ENCODE data around the gene SP1.
A peak's percentile ranks its signal among the peaks of the same experiment; 100 is the strongest.
"Not testable (repeated sequence)": the region's sequence is repeated elsewhere in the genome, so short reads cannot be mapped to it uniquely, and the experiment has no call there.

SP1 gene

GRCh38 chr12:53413485-53414204, 33.7 kb downstream of the SP1 start:
- DNase-seq (ENCODE audit: low read depth in 2 of 2), result no peak

DNA sequence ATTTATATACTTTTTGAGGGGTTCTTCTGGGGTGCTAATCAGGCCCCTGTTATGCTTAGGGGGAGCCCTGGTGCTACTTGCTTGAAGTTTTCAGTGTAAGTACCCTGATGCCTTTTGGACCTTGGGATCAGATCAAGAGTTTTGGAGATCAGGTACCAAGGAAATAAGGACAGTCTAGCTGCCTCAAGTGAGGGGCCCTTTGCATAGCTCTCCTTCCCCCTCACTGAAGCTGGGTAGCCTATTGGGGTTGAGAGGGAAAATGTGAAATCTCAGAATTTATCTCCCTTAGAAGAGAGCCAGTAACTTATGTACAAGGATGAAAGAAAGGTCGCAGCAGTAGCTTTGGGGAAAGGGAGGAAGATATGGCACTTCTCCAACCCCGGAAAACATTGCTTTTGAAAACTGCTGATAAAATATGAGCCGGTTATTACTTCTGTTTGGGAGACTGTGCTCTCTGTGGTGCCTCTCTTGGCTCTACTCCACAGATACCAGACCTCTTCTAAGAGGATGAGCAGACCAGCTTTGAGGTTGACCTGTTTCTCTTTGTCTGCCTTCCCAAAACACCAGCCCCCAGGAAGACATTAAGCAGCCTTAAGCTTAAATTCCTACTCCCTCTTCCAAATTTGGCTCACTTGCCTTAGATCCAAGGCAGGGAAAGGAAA, 34.9 kb downstream of the SP1 start:
- no peak for DNase-seq (ENCODE audit: low read depth in 2 of 2)

DNA sequence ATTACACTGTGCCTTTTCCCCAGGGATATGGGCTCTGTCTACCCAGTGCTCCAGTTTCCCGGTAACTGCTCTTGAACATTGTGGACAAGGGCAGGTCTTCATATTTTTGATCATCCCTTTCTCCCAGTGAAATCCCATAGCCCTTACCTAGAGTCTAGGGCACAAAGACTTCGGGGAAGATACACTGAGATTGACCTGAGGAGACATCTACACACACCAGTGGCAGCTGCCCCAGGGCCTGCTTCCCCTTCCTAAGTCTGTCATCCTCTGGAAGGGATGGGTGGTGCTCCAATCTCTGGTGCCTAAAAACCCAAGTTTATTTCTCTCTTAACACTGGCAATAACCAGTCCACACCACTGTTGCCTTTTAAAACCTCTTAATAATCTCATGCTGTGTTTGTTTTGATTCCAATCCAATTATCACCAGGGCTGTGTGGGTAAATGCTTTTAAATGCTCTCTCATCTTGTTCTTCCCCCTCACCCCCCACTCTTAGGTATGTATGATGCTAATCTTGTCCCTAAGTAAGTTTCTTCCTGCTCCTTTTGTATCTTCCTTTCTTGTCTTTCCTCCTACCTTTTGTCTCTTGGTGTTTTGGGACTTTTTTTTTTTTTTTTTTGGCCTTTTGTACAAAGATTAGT, 35.9 kb downstream of the SP1 start:
- DNase-seq (ENCODE audit: low read depth in 2 of 2), result not testable (repeated sequence)

- DNase-seq (ENCODE audit: low read depth in 2 of 2), result not testable (repeated sequence)
These were observed 37.4 kb downstream of the SP1 start for GRCh38 chr12:53417291-53417816.

- DNase-seq (ENCODE audit: low read depth in 2 of 2), result no peak
These were observed 38.2 kb downstream of the SP1 start for GRCh38 chr12:53418221-53418620.

DNA sequence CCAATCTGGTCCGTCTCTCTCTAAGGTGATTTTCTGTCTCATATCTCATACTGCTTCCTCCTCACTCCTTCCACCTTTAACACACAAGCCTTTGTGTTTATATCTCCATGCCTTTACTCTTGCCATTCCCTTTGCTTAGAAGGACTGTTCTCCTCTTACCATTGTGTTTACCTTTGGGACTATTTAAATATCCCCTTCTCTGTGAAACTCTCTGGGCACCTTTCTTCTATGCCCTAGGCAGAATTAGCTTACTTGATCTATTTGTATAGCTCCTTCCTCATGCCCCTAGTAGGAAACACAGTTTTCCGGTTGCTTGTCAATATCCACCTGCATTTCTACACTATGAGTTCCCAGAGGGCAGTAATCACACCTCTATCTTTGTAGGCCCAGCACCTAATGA, 39.8 kb downstream of the SP1 start:
- DNase-seq (ENCODE audit: low read depth in 2 of 2), result no peak

GRCh38 chr12:53422247-53422646, 42.3 kb downstream of the SP1 start:
- not testable (repeated sequence) for DNase-seq (ENCODE audit: low read depth in 2 of 2)

GRCh38 chr12:53423597-53423996, 43.6 kb downstream of the SP1 start, which contains the start of gene AMHR2:
TSS of gene AMHR2 (plus strand) at chr12:53423855. CDS start at chr12:53423935, 80 bp downstream.
- DNase-seq (ENCODE audit: low read depth in 2 of 2), result no peak

DNA sequence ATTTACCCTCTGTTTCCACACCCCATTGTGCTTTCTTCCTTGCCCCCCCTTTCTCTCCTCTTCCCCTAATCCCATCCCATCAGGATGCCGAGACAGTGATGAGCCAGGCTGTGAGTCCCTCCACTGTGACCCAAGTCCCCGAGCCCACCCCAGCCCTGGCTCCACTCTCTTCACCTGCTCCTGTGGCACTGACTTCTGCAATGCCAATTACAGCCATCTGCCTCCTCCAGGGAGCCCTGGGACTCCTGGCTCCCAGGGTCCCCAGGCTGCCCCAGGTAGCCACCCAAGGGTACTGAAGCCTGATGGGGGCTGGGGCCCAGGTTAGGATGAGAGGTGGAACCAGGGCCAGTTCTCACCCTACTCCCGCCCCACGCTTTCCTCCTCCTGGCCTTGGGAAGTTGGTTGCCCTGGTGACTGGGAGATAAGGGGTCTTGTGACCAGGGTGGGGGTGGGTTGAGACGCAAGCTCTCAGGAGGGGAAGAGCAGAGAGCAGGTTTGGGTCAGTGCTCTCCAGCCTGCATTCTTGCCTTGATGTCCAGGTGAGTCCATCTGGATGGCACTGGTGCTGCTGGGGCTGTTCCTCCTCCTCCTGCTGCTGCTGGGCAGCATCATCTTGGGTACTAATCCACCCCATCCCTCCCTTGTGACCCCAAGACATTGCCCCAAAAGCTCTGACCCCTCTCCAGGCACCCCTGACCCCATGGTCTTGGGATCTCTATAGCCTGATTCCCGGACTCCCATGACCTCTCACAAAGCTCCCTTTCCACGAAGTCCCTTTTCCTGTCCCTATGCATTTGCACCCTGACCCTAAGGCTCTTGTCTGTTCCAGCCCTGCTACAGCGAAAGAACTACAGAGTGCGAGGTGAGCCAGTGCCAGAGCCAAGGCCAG, 44.9 kb downstream of the SP1 start:
- DNase-seq (ENCODE audit: low read depth in 2 of 2), result no peak

DNA sequence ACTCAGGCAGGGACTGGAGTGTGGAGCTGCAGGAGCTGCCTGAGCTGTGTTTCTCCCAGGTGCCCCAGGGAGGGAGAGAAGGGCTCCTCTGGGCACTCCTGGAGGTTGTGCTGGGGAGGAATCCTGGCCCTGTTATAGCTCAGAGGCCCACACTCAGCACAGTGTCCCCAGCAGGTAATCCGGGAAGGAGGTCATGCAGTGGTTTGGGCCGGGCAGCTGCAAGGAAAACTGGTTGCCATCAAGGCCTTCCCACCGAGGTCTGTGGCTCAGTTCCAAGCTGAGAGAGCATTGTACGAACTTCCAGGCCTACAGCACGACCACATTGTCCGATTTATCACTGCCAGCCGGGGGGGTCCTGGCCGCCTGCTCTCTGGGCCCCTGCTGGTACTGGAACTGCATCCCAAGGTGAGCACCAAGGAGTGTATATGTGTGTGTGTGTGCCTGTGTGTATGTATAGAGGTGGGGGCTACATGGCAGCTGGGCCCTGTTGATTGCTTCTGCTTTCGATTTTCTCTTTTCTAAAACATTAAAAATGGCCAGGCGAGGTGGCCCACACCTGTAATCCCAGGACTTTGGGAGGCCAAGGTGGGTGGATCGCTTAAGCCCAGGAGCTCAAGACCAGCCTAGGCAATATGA, 45.7 kb downstream of the SP1 start:
- no peak for DNase-seq (ENCODE audit: low read depth in 2 of 2)

- peak; percentile 25 to 32 for DNase-seq (ENCODE audit: low read depth in 2 of 2)
These were observed 48.1 kb downstream of the SP1 start for GRCh38 chr12:53427905-53428594.

DNA sequence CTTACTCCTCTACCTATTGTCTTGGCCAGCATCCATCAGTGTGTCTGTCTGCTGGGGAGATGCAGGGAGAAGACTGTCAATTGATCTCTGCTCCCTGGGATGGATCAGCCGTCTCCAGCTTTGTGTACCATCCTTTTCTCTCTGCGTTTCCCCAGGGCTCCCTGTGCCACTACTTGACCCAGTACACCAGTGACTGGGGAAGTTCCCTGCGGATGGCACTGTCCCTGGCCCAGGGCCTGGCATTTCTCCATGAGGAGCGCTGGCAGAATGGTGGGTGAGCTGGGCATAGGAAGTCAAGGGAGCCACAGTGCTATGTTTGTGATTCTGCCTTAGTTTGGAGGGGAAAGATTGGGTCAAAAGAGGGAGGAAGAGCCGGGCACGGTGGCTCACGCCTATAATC, 48.8 kb downstream of the SP1 start:
- no peak for DNase-seq (ENCODE audit: low read depth in 2 of 2)

DNA sequence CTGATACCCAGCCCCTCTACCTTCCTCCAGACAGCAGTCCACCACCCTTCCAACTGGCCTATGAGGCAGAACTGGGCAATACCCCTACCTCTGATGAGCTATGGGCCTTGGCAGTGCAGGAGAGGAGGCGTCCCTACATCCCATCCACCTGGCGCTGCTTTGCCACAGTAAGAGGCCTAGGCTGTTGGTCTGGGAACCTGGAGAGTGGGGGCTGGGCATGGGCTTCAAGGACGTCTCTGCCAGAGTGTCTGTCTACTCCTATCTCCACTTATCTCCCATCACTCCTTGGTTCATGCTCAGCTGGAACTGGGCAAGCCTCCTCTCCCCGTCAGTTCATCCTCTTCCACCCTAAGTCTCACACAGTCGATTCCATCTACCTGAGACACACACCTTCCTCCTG, 50.1 kb downstream of the SP1 start:
- no peak for DNase-seq (ENCODE audit: low read depth in 2 of 2)

DNA sequence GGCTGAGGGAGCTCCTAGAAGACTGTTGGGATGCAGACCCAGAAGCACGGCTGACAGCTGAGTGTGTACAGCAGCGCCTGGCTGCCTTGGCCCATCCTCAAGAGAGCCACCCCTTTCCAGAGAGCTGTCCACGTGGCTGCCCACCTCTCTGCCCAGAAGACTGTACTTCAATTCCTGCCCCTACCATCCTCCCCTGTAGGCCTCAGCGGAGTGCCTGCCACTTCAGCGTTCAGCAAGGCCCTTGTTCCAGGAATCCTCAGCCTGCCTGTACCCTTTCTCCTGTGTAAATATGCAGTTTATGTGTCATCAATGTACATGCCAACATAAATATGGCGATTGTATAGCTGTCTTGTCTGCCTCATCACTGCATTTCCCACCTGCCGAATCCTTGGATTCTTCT, 51.2 kb downstream of the SP1 start:
- no peak for DNase-seq (ENCODE audit: low read depth in 2 of 2)

DNA sequence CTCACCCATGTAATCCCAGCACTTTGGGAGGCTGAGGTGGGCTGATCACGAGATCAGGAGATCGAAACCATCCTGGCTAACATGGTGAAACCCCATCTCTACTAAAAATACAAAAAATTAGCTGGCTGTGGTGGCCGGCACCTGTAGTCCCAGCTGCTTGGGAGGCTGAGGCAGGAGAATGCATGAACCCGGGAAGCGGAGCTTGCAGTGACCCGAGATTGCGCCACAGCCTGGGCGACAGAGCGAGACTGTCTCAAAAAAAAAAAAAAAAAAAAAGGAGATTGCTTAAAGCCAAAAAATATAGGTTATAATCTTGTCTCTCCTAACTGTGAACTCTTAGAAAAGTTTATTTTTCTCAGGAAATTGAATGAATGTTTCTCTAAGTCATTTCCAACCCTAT, 55.4 kb downstream of the SP1 start:
- DNase-seq (ENCODE audit: low read depth in 2 of 2), result not testable (repeated sequence)

DNA sequence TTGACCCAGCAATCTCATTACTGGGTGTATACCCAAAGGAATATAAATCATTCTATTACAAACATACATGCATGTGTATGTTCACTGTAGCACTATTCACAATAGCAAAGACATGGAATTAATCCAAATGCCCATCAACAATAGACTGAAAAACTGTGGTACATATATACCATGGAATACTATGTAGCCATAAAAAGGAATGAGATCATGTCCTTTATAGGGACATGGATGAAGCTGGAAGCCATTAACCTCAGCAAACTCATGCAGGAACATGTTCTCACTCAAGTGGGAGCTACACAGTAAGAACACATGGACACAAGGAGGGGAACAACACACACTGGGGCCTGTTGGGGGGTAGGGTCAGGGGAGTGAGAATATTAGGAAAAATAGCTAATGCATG, 59.6 kb downstream of the SP1 start:
- DNase-seq (ENCODE audit: low read depth in 2 of 2), result not testable (repeated sequence)

DNA sequence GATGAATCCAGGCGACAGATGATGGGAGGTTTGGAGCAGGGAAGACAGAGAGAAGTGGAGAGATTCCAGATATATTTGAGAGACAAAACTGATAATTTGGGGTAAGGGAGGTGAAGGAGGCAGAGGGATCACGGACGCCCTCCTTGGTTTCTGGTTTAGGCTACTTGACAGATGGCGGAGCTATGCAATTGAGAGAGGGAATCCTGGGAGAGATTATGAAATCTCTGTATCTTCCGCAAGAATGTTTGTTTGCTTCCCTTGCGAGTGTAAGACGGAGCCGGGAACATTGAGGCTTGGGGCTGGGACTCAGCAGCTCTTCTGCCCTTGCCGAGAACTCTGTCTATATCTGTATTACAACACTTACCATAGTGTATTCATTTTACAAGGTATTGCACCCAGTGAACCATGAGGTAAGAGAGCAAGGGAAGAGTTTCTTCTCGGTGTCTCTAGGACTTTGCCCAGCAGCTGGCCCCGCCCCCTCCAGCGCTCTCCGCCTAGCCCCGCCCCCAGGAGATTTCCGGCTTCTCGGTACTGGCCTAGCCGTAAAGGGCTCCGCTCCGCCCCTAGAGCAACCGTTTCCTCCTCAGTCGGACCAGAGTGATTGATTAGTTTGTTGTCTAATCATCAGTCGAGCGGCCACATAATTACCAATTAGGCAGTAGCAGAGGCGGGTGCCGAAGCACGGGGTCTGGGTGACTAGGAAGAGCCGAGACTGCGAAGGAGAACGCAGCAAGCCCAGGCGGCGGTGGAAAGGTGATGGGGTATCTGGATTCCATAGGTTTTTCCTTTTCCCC, 61.3 kb downstream of the SP1 start, which contains the start of gene PRR13:
Gene PRR13, plus strand, starts transcription at position 695 of the 794 bp plus-strand sequence. CDS start 981 bp downstream, outside the sequence.
- peak; percentile 99 for DNase-seq (ENCODE audit: low read depth in 2 of 2)

DNA sequence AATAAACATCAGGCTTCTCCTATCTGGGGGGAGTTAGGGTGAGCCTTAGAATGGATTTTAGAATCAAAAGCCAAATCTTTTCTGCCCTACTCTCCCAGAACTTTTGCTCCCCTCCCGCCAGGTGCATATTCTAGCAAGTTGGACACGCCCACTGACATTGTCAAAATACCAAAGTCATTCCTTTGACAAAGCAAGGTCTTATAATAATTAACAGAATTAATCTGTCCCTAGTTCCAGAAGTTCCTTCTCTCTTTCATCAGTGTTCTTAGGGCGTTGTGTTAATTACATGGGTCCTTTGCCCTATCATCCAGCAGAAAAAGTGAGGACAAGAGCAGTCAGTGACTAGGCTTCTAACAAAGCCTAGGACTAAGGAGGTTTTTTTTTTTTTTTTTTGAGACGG, 64.0 kb downstream of the SP1 start:
- DNase-seq (ENCODE audit: low read depth in 2 of 2), result no peak

GRCh38 chr12:53444593-53445325, 64.8 kb downstream of the SP1 start:
- not testable (repeated sequence) for DNase-seq (ENCODE audit: low read depth in 2 of 2)
